HG02870 (cell line): ENCODE measurements around the gene USP2.

ENCODE experiments used
- ATAC-seq: cut with Tn5 transposase; IDR thresholded peaks from one replicate; pipeline ENCODE4 v1.9.1; 2021; ENCODE audit warnings: mild to moderate bottlenecking, moderate library complexity; ENCODE audit not compliant: unreplicated experiment

Gene USP2

DNA sequence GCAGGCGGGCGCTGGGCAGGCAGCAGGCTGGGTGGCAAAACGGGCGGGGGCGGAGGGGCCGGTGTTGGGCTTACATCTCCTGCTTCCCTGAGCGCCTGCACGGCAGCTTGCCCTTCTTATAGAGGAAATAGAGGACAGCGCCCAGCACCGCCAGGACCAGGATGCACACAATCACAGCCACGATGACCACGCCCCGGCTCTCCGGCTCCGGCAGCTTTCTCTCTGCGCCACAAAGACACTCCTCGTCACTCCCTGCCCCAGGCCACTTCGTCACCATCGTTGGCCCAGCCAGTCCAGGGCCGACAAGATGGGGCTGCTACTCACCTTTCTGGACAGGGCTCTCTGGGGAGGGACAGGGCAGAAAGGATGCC is 70.8 kb downstream of the USP2 start:
- no peak for ATAC-seq

DNA sequence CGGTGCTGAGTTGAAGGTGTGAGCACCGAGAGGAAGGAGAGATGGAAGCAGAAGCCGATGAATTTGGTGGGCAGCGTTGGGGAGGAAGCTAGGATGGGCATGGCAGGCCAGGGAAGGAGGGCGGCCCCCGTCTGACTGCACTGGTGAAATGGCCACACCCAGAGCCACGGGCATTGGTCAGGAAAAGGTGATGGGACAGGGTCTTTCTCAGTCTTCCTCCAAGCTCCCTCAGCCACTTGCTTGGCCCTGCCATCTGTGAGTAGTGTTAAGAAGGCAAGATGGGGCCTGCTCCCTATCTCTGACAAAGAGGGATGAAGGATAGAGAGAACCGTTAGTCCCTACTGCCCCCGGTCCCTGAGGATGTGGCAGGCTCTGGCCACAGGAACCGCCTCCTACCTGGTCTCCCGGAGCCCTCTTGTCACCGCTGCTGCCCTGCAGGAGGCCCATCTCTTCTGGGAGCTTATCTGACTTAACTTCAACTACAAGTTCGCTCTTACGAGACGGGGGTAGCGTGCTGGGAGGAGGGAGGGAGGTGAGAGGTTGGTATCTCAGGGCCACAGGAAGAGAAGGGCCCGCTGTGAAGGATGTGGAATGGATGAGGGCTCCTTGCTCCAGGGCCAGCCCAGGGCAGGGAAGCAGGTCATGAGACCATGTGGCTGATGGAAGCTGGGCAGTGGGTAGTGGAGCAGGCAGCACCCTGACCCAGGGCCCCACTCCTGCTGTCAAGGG is 71.4 kb downstream of the USP2 start:
- ATAC-seq, result no peak

DNA sequence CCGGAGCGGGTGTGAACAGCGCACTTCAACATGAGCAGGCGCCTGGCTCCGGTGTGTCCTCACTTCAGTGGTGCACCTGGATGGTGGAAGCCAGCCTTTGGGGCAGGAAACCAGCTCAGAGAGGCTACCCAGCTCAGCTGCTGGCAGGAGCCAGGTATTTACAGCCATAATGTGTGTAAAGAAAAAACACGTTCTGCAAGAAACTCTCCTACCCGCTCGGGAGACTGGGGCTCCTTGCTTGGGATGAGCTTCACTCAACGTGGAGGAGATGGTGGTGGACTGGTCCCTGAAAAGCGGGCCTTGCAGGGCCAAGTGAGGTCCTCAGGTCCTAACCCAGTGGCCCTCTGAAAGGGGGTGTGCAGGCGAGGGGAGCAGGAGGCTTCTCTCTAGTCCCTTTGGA is 72.1 kb downstream of the USP2 start:
- ATAC-seq, result no peak

DNA sequence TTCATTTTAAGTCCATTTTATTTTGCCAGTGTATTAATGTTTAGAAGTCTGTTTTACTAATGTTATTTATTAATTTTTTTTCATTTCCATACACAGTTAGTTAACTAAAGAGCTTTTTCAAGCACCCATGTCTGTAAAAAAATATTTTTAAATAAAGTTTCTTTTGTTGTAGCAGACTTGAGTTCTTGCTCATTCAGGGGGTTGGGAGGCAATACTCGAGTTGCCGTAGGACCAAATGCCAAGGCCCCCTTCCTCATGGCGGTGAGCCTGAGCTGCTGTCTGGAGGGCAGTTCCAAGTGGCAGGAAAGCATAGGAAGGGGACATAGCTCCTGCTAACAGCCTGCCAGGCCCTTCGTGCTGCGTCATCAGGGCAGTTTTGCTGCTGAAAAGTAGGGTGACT is 73.5 kb downstream of the USP2 start:
- ATAC-seq, result no peak

DNA sequence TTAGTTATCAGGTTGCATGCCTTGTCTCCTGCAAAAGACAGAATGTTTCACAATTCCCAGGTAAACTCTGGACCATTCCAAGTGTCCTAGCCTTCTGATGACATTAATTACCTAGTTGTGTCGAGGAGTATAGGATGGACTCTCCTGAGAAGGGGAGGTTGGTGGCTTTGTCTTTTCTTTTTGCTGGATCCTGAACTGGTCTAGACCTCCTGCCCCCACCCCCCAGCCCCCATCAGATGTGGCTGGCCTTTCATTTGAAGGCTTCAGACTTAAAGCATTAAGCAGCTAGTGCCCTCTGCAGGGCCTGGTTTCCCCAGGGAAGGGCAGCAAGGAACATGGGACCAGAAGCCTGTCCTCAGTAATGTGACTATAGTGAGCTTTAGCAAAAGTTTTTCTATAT is 74.3 kb downstream of the USP2 start:
- ATAC-seq, result no peak

DNA sequence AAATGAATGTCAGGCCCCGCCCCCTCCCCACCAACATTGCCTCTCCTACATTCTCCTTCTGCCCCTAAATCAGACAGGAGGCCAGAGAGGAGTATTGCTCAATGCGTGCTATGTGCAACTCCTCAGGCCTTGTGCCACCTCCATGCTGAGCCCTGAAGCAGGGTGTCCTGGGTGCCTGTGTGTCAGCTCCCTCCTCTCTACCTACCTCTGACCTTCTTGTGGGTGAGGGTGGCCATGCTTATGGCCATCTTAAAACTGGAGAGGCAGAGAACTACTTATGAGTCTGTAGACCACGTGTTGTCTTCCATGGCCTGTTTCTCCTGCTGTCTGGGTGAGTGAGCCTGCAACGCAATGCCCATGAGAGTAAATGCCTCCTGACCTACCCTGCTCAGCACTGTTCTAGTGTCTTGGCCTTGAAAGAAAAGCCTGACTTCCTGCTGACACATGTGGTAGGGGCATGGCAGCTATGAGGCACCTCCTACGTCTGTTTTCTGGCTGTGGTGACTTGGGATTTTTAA is 75.1 kb downstream of the USP2 start:
- ATAC-seq, result no peak

DNA sequence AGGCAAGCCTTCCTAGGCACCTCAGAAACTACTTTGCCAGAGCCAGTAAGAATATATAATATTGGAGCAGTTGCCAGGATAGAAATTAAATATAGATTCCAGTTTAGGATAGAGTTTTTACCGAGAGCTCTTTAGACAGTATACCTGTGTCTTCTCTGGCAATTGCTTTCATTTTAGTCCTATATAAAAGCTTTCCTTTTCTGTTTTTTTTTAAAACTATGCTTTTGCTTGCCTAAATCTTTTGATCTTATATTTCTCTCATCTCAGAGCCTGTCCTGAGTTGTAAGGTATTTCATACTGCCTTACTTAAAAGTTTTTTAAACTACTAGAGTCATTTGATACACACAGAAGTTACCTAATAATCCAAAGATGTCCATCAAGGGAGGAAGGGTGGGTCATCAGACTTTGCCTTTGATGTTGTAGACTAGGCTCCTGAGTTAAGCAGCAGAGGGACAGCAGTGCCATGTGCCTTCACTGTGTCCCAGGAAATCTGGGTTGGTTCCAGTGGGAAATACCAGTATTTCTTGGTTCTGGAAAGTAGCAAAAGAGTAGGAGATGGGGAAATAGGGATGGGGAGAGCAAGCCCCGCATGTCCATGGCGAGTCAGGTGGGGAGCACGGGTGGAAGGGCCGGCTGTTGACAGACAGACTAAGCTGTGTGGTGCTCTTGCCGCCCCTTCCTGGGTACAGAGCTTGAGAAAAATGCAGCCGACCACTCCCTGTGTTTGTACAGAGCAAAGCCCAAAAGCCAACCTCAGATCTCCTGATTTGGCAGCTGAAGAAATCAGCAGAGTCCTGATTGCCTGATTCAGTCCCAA is 75.7 kb downstream of the USP2 start:
- no peak for ATAC-seq
